ENCODE data around the gene WASL. TPM values are rescaled to one million over a fixed set of nuclear protein-coding genes. Genes with fewer than 3 reads are reported as not detected.

WASL gene
- total RNA-seq, 1 experiment from 2014 or later, result 42.3 TPM

DNA sequence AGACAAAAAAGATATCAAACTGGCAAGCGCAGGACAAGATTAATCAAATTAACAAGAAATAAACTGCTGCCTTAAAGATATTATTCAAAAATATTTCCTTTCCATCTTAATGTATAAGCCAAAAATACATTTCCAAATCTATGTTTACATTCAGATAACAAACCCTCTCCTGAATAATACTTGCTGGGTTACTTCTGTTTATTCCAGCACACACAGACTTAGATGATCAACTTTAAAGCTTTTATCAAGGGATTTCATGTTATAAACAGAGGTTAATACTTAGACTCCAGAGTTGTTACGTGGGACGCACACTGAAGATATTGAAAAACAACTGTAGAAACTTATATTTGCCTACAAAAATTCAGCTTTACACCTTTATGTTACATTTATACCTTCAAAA is 59.6 kb downstream of the WASL start:
- intact Hi-C loops (cut with micrococcal nuclease; ENCODE audit: unreplicated experiment), result no loop called here
- no peak for TF ChIP-seq CTCF (IDR thresholded peaks at IDR 0.05; ENCODE audit: insufficient read depth in 1 of 2, low read depth in 1 of 2, low read length in 1 of 2, severe bottlenecking in 1 of 2, unreplicated experiment in 1 of 2)
- Mint-ChIP-seq H3K27ac (ENCODE audit: unreplicated experiment) (no peak overlapping the region), H3K36me3 (ENCODE audit: insufficient read depth, unreplicated experiment) (peaks cover 42% of the 10 kb centered on the region), H3K27me3 (ENCODE audit: insufficient read depth, unreplicated experiment) (no peaks in the 10 kb centered on the region), H3K9me3 (ENCODE audit: unreplicated experiment) (no peaks in the 10 kb centered on the region), H3K4me1 (ENCODE audit: low read depth, unreplicated experiment) (no peaks in the 10 kb centered on the region), H3K4me3 (ENCODE audit: unreplicated experiment) (no peak overlapping the region)
- Histone ChIP-seq H3K4me3 (ENCODE audit: low read depth, low read length) (no peak overlapping the region), H3K27me3 (replicated peaks; ENCODE audit: control insufficient read depth, insufficient read depth, low read length) (no peaks in the 10 kb centered on the region), H3K9me3 (no peaks in the 10 kb centered on the region), H3K4me1 (peaks cover 3% of the 10 kb centered on the region; the same call in 1 of the 2 replicates), H3K36me3 (ENCODE audit: control insufficient read depth, insufficient read depth, low read length) (peaks cover 1% of the 10 kb centered on the region; the same call in 1 of the 2 replicates)
- DNase-seq, result no peak
- ChIA-PET POLR2A (no interaction called here), CTCF (no interaction called here)
- BruUV-seq (replicated peaks), result no TSS peak

- ChIA-PET CTCF (no interaction called here), POLR2A (no interaction called here)
- no TSS peak for BruUV-seq (replicated peaks)
- peaks cover 41% of the 10 kb centered on the region for H3K36me3 Mint-ChIP-seq (ENCODE audit: insufficient read depth, unreplicated experiment)
- H3K27ac Mint-ChIP-seq (ENCODE audit: unreplicated experiment), result no peak overlapping the region
- H3K9me3 Mint-ChIP-seq (ENCODE audit: unreplicated experiment), result no peaks in the 10 kb centered on the region
- no peaks in the 10 kb centered on the region for H3K4me1 Mint-ChIP-seq (ENCODE audit: low read depth, unreplicated experiment)
- Histone ChIP-seq H3K4me1 (peaks cover 6% of the 10 kb centered on the region), H3K36me3 (ENCODE audit: control insufficient read depth, insufficient read depth, low read length) (peaks cover 1% of the 10 kb centered on the region; the same call in 1 of the 2 replicates), H3K9me3 (no peaks in the 10 kb centered on the region), H3K4me3 (ENCODE audit: low read depth, low read length) (no peak overlapping the region), H3K27me3 (replicated peaks; ENCODE audit: control insufficient read depth, insufficient read depth, low read length) (no peaks in the 10 kb centered on the region)
- no peak overlapping the region for H3K4me3 Mint-ChIP-seq (ENCODE audit: unreplicated experiment)
- intact Hi-C loops (cut with micrococcal nuclease; ENCODE audit: unreplicated experiment), result no loop called here
- no peaks in the 10 kb centered on the region for H3K27me3 Mint-ChIP-seq (ENCODE audit: insufficient read depth, unreplicated experiment)
- DNase-seq, result no peak
- TF ChIP-seq CTCF (IDR thresholded peaks at IDR 0.05; ENCODE audit: insufficient read depth in 1 of 2, low read depth in 1 of 2, low read length in 1 of 2, severe bottlenecking in 1 of 2, unreplicated experiment in 1 of 2), result no peak
These were observed 61.1 kb downstream of the WASL start for GRCh38 chr7:123687727-123688126.

DNA sequence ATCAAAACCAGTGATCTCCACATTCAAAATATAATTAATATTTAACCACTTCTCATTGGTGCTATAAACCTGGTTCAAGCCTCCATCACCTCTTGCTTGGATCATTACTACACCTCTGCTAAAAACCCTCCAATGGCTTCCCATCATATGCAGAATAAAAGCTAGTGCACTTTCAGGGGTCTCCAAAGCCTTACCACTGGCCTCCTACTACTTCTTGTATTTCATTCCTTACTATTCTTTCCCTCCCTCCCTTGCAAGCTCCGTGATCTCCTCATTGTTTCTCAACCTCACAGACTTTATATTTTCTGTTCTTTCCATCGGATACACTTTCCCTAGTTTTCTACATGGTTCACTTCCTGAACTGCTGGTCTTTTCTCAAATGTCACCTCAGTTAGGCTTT is 61.6 kb downstream of the WASL start:
- no peak for TF ChIP-seq CTCF (IDR thresholded peaks at IDR 0.05; ENCODE audit: insufficient read depth in 1 of 2, low read depth in 1 of 2, low read length in 1 of 2, severe bottlenecking in 1 of 2, unreplicated experiment in 1 of 2)
- H3K36me3 Mint-ChIP-seq (ENCODE audit: insufficient read depth, unreplicated experiment), result peaks cover 36% of the 10 kb centered on the region
- no peaks in the 10 kb centered on the region for H3K4me1 Mint-ChIP-seq (ENCODE audit: low read depth, unreplicated experiment)
- H3K36me3 ChIP-seq (ENCODE audit: control insufficient read depth, insufficient read depth, low read length), result peaks cover 2% of the 10 kb centered on the region
- no peak overlapping the region for H3K4me3 Mint-ChIP-seq (ENCODE audit: unreplicated experiment)
- no peak overlapping the region for H3K4me3 ChIP-seq (ENCODE audit: low read depth, low read length)
- DNase-seq, result no peak
- H3K4me1 ChIP-seq, result peaks cover 7% of the 10 kb centered on the region
- H3K9me3 ChIP-seq, result no peaks in the 10 kb centered on the region
- no peak overlapping the region for H3K27ac Mint-ChIP-seq (ENCODE audit: unreplicated experiment)
- POLR2A ChIA-PET, result no interaction called here
- intact Hi-C loops (cut with micrococcal nuclease; ENCODE audit: unreplicated experiment), result no loop called here
- H3K27me3 Mint-ChIP-seq (ENCODE audit: insufficient read depth, unreplicated experiment), result no peaks in the 10 kb centered on the region
- no TSS peak for BruUV-seq (replicated peaks)
- no peaks in the 10 kb centered on the region for H3K27me3 ChIP-seq (replicated peaks; ENCODE audit: control insufficient read depth, insufficient read depth, low read length)
- no peaks in the 10 kb centered on the region for H3K9me3 Mint-ChIP-seq (ENCODE audit: unreplicated experiment)
- CTCF ChIA-PET, result no interaction called here
